ENCODE measurements around the gene MAMDC2.

MAMDC2 gene

GRCh38 chr9:70097187-70097586 is 53.5 kb downstream of the MAMDC2 start:
- H3K4me2 ChIP-seq (ENCODE audit: low read length, poor library complexity, severe bottlenecking) = no peak overlapping the region
- peaks cover 3% of the 10 kb centered on the region for H3K4me1 ChIP-seq (ENCODE audit: control insufficient read depth, insufficient read depth, low read depth, low read length)
- no peak overlapping the region for H3K4ac ChIP-seq (ENCODE audit: low read depth in 1 of 2, low read length in 2 of 2)
- H3K4me3 ChIP-seq (ENCODE audit: insufficient read depth in 1 of 2, low read depth in 1 of 2, low read length in 2 of 2) = no peak overlapping the region
- no peak overlapping the region for H2BK120ac ChIP-seq (ENCODE audit: low read depth, low read length)
- no peak overlapping the region for H4K8ac ChIP-seq (ENCODE audit: low read length)
- no peak overlapping the region for H3K9ac ChIP-seq (ENCODE audit: low read length)
- no peak overlapping the region for H3K18ac ChIP-seq (ENCODE audit: low read depth in 1 of 2, low read length in 2 of 2)
- peaks cover 0 to 2% of the 10 kb centered on the region in 2 experiments for H3K36me3 ChIP-seq (ENCODE audit: control insufficient read depth in 1 of 2, insufficient read depth in 2 of 2, low read depth in 1 of 2, low read length in 2 of 2)
- no peak overlapping the region for H3K23ac ChIP-seq (ENCODE audit: low read length in 2 of 2)
- no peak overlapping the region for H2BK12ac ChIP-seq (ENCODE audit: low read length in 2 of 2)
- no peak for DNase-seq
- no peak overlapping the region for H3K14ac ChIP-seq (ENCODE audit: low read length in 2 of 2)
- 96% methylated on average over 2 of the region's 4 CpGs for WGBS
- H3K27me3 ChIP-seq (ENCODE audit: control insufficient read depth in 1 of 2, insufficient read depth in 1 of 2, low read length in 2 of 2) = no peaks in the 10 kb centered on the region
- H2AK5ac ChIP-seq (ENCODE audit: low read length, severe bottlenecking) = no peak overlapping the region
- H4K91ac ChIP-seq (ENCODE audit: low read length) = no peak overlapping the region
- no peak overlapping the region for H2BK5ac ChIP-seq (ENCODE audit: low read depth, low read length, poor library complexity, severe bottlenecking)
- no peak overlapping the region for H2BK15ac ChIP-seq (ENCODE audit: low read depth, poor library complexity, severe bottlenecking)
- no peak overlapping the region for H3K27ac ChIP-seq (ENCODE audit: low read length, poor library complexity, severe bottlenecking)
- H2AFZ ChIP-seq (ENCODE audit: low read depth, low read length) = no peak overlapping the region
- peaks cover 14% of the 10 kb centered on the region for H3K79me1 ChIP-seq (replicated peaks; ENCODE audit: low read length, poor library complexity, severe bottlenecking)
- H3K9me3 ChIP-seq (ENCODE audit: control insufficient read depth, low read length) = no peaks in the 10 kb centered on the region

- 68% methylated on average over 4 of the region's 4 CpGs for WGBS
- Histone ChIP-seq H2AK5ac (ENCODE audit: low read length, severe bottlenecking) (no peak overlapping the region), H4K8ac (ENCODE audit: low read length) (no peak overlapping the region), H3K4ac (ENCODE audit: low read depth in 1 of 2, low read length in 2 of 2) (no peak overlapping the region), H2BK12ac (ENCODE audit: low read length in 2 of 2) (no peak overlapping the region), H3K27ac (ENCODE audit: low read length, poor library complexity, severe bottlenecking) (no peak overlapping the region), H4K91ac (ENCODE audit: low read length) (no peak overlapping the region), H3K9me3 (ENCODE audit: control insufficient read depth, low read length) (peaks cover 2% of the 10 kb centered on the region), H3K23ac (ENCODE audit: low read length in 2 of 2) (no peak overlapping the region), H2AFZ (ENCODE audit: low read depth, low read length) (no peak overlapping the region), H2BK120ac (ENCODE audit: low read depth, low read length) (no peak overlapping the region), H3K79me1 (replicated peaks; ENCODE audit: low read length, poor library complexity, severe bottlenecking) (peaks cover 21% of the 10 kb centered on the region), H2BK5ac (ENCODE audit: low read depth, low read length, poor library complexity, severe bottlenecking) (no peak overlapping the region), H3K14ac (ENCODE audit: low read length in 2 of 2) (no peak overlapping the region), H3K9ac (ENCODE audit: low read length) (no peak overlapping the region), H3K27me3 (ENCODE audit: control insufficient read depth in 1 of 2, insufficient read depth in 1 of 2, low read length in 2 of 2) (no peaks in the 10 kb centered on the region), H3K4me2 (ENCODE audit: low read length, poor library complexity, severe bottlenecking) (no peak overlapping the region), H2BK15ac (ENCODE audit: low read depth, poor library complexity, severe bottlenecking) (no peak overlapping the region), H3K36me3 (ENCODE audit: control insufficient read depth in 1 of 2, insufficient read depth in 2 of 2, low read depth in 1 of 2, low read length in 2 of 2) (peaks cover 0 to 2% of the 10 kb centered on the region in 2 experiments), H3K18ac (ENCODE audit: low read depth in 1 of 2, low read length in 2 of 2) (no peak overlapping the region), H3K4me3 (ENCODE audit: insufficient read depth in 1 of 2, low read depth in 1 of 2, low read length in 2 of 2) (no peak overlapping the region), H3K4me1 (ENCODE audit: control insufficient read depth, insufficient read depth, low read depth, low read length) (peaks cover 3% of the 10 kb centered on the region)
- peak; percentile 60 for DNase-seq
Observed at GRCh38 chr9:70100362-70100761, 56.7 kb downstream of the MAMDC2 start.

GRCh38 chr9:70101265-70101664 is 57.6 kb downstream of the MAMDC2 start:
- peaks cover 0 to 2% of the 10 kb centered on the region in 2 experiments for H3K36me3 ChIP-seq (ENCODE audit: control insufficient read depth in 1 of 2, insufficient read depth in 2 of 2, low read depth in 1 of 2, low read length in 2 of 2)
- no peak overlapping the region for H3K23ac ChIP-seq (ENCODE audit: low read length in 2 of 2)

GRCh38 chr9:70105147-70105546 is 61.5 kb downstream of the MAMDC2 start:
- Histone ChIP-seq H2AK5ac (ENCODE audit: low read length, severe bottlenecking) (no peak overlapping the region), H2BK15ac (ENCODE audit: low read depth, poor library complexity, severe bottlenecking) (no peak overlapping the region), H3K23ac (ENCODE audit: low read length in 2 of 2) (no peak overlapping the region), H3K4me2 (ENCODE audit: low read length, poor library complexity, severe bottlenecking) (no peak overlapping the region), H4K91ac (ENCODE audit: low read length) (no peak overlapping the region), H3K4me3 (ENCODE audit: insufficient read depth in 1 of 2, low read depth in 1 of 2, low read length in 2 of 2) (no peak overlapping the region), H3K18ac (ENCODE audit: low read depth in 1 of 2, low read length in 2 of 2) (no peak overlapping the region), H4K8ac (ENCODE audit: low read length) (no peak overlapping the region), H3K27ac (ENCODE audit: low read length, poor library complexity, severe bottlenecking) (no peak overlapping the region), H2BK12ac (ENCODE audit: low read length in 2 of 2) (no peak overlapping the region), H2AFZ (ENCODE audit: low read depth, low read length) (no peak overlapping the region), H3K4ac (ENCODE audit: low read depth in 1 of 2, low read length in 2 of 2) (no peak overlapping the region), H3K27me3 (ENCODE audit: control insufficient read depth in 1 of 2, insufficient read depth in 1 of 2, low read length in 2 of 2) (peaks cover 0 to 4% of the 10 kb centered on the region in 2 experiments), H3K14ac (ENCODE audit: low read length in 2 of 2) (no peak overlapping the region), H3K9me3 (ENCODE audit: control insufficient read depth, low read length) (peaks cover 2% of the 10 kb centered on the region), H2BK5ac (ENCODE audit: low read depth, low read length, poor library complexity, severe bottlenecking) (no peak overlapping the region), H2BK120ac (ENCODE audit: low read depth, low read length) (no peak overlapping the region), H3K4me1 (ENCODE audit: control insufficient read depth, insufficient read depth, low read depth, low read length) (peaks cover under 1% of the 10 kb centered on the region), H3K36me3 (ENCODE audit: control insufficient read depth in 1 of 2, insufficient read depth in 2 of 2, low read depth in 1 of 2, low read length in 2 of 2) (peaks cover 0 to 10% of the 10 kb centered on the region in 2 experiments), H3K79me1 (replicated peaks; ENCODE audit: low read length, poor library complexity, severe bottlenecking) (peaks cover 28% of the 10 kb centered on the region), H3K9ac (ENCODE audit: low read length) (no peak overlapping the region)
- 92% methylated on average over 5 of the region's 5 CpGs for WGBS
- DNase-seq = no peak

More at GRCh38 chr9:70101265-70101664, 57.6 kb downstream of the MAMDC2 start:
- H3K4me3 ChIP-seq (ENCODE audit: insufficient read depth in 1 of 2, low read depth in 1 of 2, low read length in 2 of 2) = no peak overlapping the region
- H2BK15ac ChIP-seq (ENCODE audit: low read depth, poor library complexity, severe bottlenecking) = no peak overlapping the region
- H3K9ac ChIP-seq (ENCODE audit: low read length) = no peak overlapping the region
- no peak overlapping the region for H3K4me2 ChIP-seq (ENCODE audit: low read length, poor library complexity, severe bottlenecking)
- no peak overlapping the region for H3K27ac ChIP-seq (ENCODE audit: low read length, poor library complexity, severe bottlenecking)
- peaks cover 2% of the 10 kb centered on the region for H3K9me3 ChIP-seq (ENCODE audit: control insufficient read depth, low read length)
- no peak overlapping the region for H3K18ac ChIP-seq (ENCODE audit: low read depth in 1 of 2, low read length in 2 of 2)
- no peak overlapping the region for H2BK5ac ChIP-seq (ENCODE audit: low read depth, low read length, poor library complexity, severe bottlenecking)
- peaks cover 25% of the 10 kb centered on the region for H3K79me1 ChIP-seq (replicated peaks; ENCODE audit: low read length, poor library complexity, severe bottlenecking)
- H2BK12ac ChIP-seq (ENCODE audit: low read length in 2 of 2) = no peak overlapping the region
- no peak overlapping the region for H4K91ac ChIP-seq (ENCODE audit: low read length)
- WGBS = no CpG with 5 or more reads among the region's 1 CpG
- H2BK120ac ChIP-seq (ENCODE audit: low read depth, low read length) = no peak overlapping the region
- DNase-seq = peak; percentile 46
- H3K14ac ChIP-seq (ENCODE audit: low read length in 2 of 2) = no peak overlapping the region
- H2AFZ ChIP-seq (ENCODE audit: low read depth, low read length) = no peak overlapping the region
- no peaks in the 10 kb centered on the region for H3K27me3 ChIP-seq (ENCODE audit: control insufficient read depth in 1 of 2, insufficient read depth in 1 of 2, low read length in 2 of 2)
- H3K4ac ChIP-seq (ENCODE audit: low read depth in 1 of 2, low read length in 2 of 2) = no peak overlapping the region
- no peaks in the 10 kb centered on the region for H3K4me1 ChIP-seq (ENCODE audit: control insufficient read depth, insufficient read depth, low read depth, low read length)
- H4K8ac ChIP-seq (ENCODE audit: low read length) = no peak overlapping the region
- H2AK5ac ChIP-seq (ENCODE audit: low read length, severe bottlenecking) = no peak overlapping the region
